ENCODE measurements around the gene LRPAP1.

LRPAP1 gene

GRCh38 chr4:3492741-3493719 is 39.2 kb downstream of the LRPAP1 start:
- H3K36me3 ChIP-seq (ENCODE audit: control insufficient read depth in 1 of 2, insufficient read depth in 2 of 2, low read depth in 1 of 2, low read length in 2 of 2): peaks cover 0 to 30% of the 10 kb centered on the region in 2 experiments
- H3K27ac ChIP-seq (ENCODE audit: low read length, poor library complexity, severe bottlenecking): no peak overlapping the region
- H3K4me2 ChIP-seq (ENCODE audit: low read length, poor library complexity, severe bottlenecking): no peak overlapping the region
- H3K23ac ChIP-seq (ENCODE audit: low read length in 2 of 2): no peak overlapping the region
- H3K4ac ChIP-seq (ENCODE audit: low read depth in 1 of 2, low read length in 2 of 2): no peak overlapping the region
- peak overlapping the region; percentile 47 for H4K91ac ChIP-seq (ENCODE audit: low read length)
- no peak overlapping the region for H2AK5ac ChIP-seq (ENCODE audit: low read length, severe bottlenecking)
- H3K4me3 ChIP-seq (ENCODE audit: insufficient read depth in 1 of 2, low read depth in 1 of 2, low read length in 2 of 2): no peak overlapping the region
- no peaks in the 10 kb centered on the region for H3K79me1 ChIP-seq (replicated peaks; ENCODE audit: low read length, poor library complexity, severe bottlenecking)
- WGBS: 95% methylated on average over 52 of the region's 55 CpGs
- H3K14ac ChIP-seq (ENCODE audit: low read length in 2 of 2): peak overlapping the region in 1 of 2 experiments; percentile 15
- peaks cover 19 to 80% of the 10 kb centered on the region in 2 experiments for H3K27me3 ChIP-seq (ENCODE audit: control insufficient read depth in 1 of 2, insufficient read depth in 1 of 2, low read length in 2 of 2)
- no peak for DNase-seq
- H3K9ac ChIP-seq (ENCODE audit: low read length): no peak overlapping the region
- no peak overlapping the region for H2AFZ ChIP-seq (ENCODE audit: low read depth, low read length)
- H3K18ac ChIP-seq (ENCODE audit: low read depth in 1 of 2, low read length in 2 of 2): no peak overlapping the region
- no peak overlapping the region for H2BK120ac ChIP-seq (ENCODE audit: low read depth, low read length)
- no peak overlapping the region for H4K8ac ChIP-seq (ENCODE audit: low read length)
- H3K4me1 ChIP-seq (ENCODE audit: control insufficient read depth, insufficient read depth, low read depth, low read length): peaks cover 43% of the 10 kb centered on the region
- H2BK5ac ChIP-seq (ENCODE audit: low read depth, low read length, poor library complexity, severe bottlenecking): no peak overlapping the region
- H2BK12ac ChIP-seq (ENCODE audit: low read length in 2 of 2): no peak overlapping the region
- no peaks in the 10 kb centered on the region for H3K9me3 ChIP-seq (ENCODE audit: control insufficient read depth, low read length)
- no peak overlapping the region for H2BK15ac ChIP-seq (ENCODE audit: low read depth, poor library complexity, severe bottlenecking)

GRCh38 chr4:3491681-3492405 is 40.4 kb downstream of the LRPAP1 start:
- no peak overlapping the region for H3K18ac ChIP-seq (ENCODE audit: low read depth in 1 of 2, low read length in 2 of 2)
- peaks cover 19 to 92% of the 10 kb centered on the region in 2 experiments for H3K27me3 ChIP-seq (ENCODE audit: control insufficient read depth in 1 of 2, insufficient read depth in 1 of 2, low read length in 2 of 2)
- no peak overlapping the region for H3K27ac ChIP-seq (ENCODE audit: low read length, poor library complexity, severe bottlenecking)
- H2BK5ac ChIP-seq (ENCODE audit: low read depth, low read length, poor library complexity, severe bottlenecking): no peak overlapping the region
- peaks cover 0 to 21% of the 10 kb centered on the region in 2 experiments for H3K36me3 ChIP-seq (ENCODE audit: control insufficient read depth in 1 of 2, insufficient read depth in 2 of 2, low read depth in 1 of 2, low read length in 2 of 2)
- H2BK120ac ChIP-seq (ENCODE audit: low read depth, low read length): no peak overlapping the region
- no peak overlapping the region for H3K14ac ChIP-seq (ENCODE audit: low read length in 2 of 2)
- no peak overlapping the region for H4K8ac ChIP-seq (ENCODE audit: low read length)
- H3K4ac ChIP-seq (ENCODE audit: low read depth in 1 of 2, low read length in 2 of 2): no peak overlapping the region
- peaks cover 52% of the 10 kb centered on the region for H3K4me1 ChIP-seq (ENCODE audit: control insufficient read depth, insufficient read depth, low read depth, low read length)
- 72% methylated on average over 17 of the region's 17 CpGs for WGBS
- no peak overlapping the region for H3K4me3 ChIP-seq (ENCODE audit: insufficient read depth in 1 of 2, low read depth in 1 of 2, low read length in 2 of 2)
- H3K23ac ChIP-seq (ENCODE audit: low read length in 2 of 2): no peak overlapping the region
- H2AFZ ChIP-seq (ENCODE audit: low read depth, low read length): no peak overlapping the region
- peak overlapping the region; percentile 70 for H4K91ac ChIP-seq (ENCODE audit: low read length)
- H3K9me3 ChIP-seq (ENCODE audit: control insufficient read depth, low read length): no peaks in the 10 kb centered on the region
- peak; percentile 51 for DNase-seq
- no peaks in the 10 kb centered on the region for H3K79me1 ChIP-seq (replicated peaks; ENCODE audit: low read length, poor library complexity, severe bottlenecking)
- H3K4me2 ChIP-seq (ENCODE audit: low read length, poor library complexity, severe bottlenecking): no peak overlapping the region
- H2AK5ac ChIP-seq (ENCODE audit: low read length, severe bottlenecking): no peak overlapping the region
- no peak overlapping the region for H2BK15ac ChIP-seq (ENCODE audit: low read depth, poor library complexity, severe bottlenecking)
- H3K9ac ChIP-seq (ENCODE audit: low read length): no peak overlapping the region
- H2BK12ac ChIP-seq (ENCODE audit: low read length in 2 of 2): no peak overlapping the region

- Histone ChIP-seq H3K4me3 (ENCODE audit: insufficient read depth in 1 of 2, low read depth in 1 of 2, low read length in 2 of 2) (peak overlapping the region in 1 of 2 experiments; percentile 16), H2BK12ac (ENCODE audit: low read length in 2 of 2) (no peak overlapping the region), H3K14ac (ENCODE audit: low read length in 2 of 2) (no peak overlapping the region), H3K36me3 (ENCODE audit: control insufficient read depth in 1 of 2, insufficient read depth in 2 of 2, low read depth in 1 of 2, low read length in 2 of 2) (peaks cover 0 to 13% of the 10 kb centered on the region in 2 experiments), H3K79me1 (replicated peaks; ENCODE audit: low read length, poor library complexity, severe bottlenecking) (no peaks in the 10 kb centered on the region), H3K18ac (ENCODE audit: low read depth in 1 of 2, low read length in 2 of 2) (no peak overlapping the region), H4K8ac (ENCODE audit: low read length) (peak overlapping the region; percentile 20), H2BK120ac (ENCODE audit: low read depth, low read length) (no peak overlapping the region), H3K27ac (ENCODE audit: low read length, poor library complexity, severe bottlenecking) (no peak overlapping the region), H3K4me2 (ENCODE audit: low read length, poor library complexity, severe bottlenecking) (no peak overlapping the region), H2AK5ac (ENCODE audit: low read length, severe bottlenecking) (no peak overlapping the region), H3K9ac (ENCODE audit: low read length) (no peak overlapping the region), H2AFZ (ENCODE audit: low read depth, low read length) (no peak overlapping the region), H4K91ac (ENCODE audit: low read length) (no peak overlapping the region), H3K4me1 (ENCODE audit: control insufficient read depth, insufficient read depth, low read depth, low read length) (peaks cover 63% of the 10 kb centered on the region), H3K4ac (ENCODE audit: low read depth in 1 of 2, low read length in 2 of 2) (no peak overlapping the region), H3K23ac (ENCODE audit: low read length in 2 of 2) (no peak overlapping the region), H3K9me3 (ENCODE audit: control insufficient read depth, low read length) (no peaks in the 10 kb centered on the region), H2BK15ac (ENCODE audit: low read depth, poor library complexity, severe bottlenecking) (no peak overlapping the region), H3K27me3 (ENCODE audit: control insufficient read depth in 1 of 2, insufficient read depth in 1 of 2, low read length in 2 of 2) (peaks cover 13 to 92% of the 10 kb centered on the region in 2 experiments), H2BK5ac (ENCODE audit: low read depth, low read length, poor library complexity, severe bottlenecking) (no peak overlapping the region)
- no peak for DNase-seq
- WGBS: 61% methylated on average over 20 of the region's 20 CpGs
Observed at GRCh38 chr4:3489451-3489962, 42.7 kb downstream of the LRPAP1 start.

GRCh38 chr4:3488820-3489219 is 43.4 kb downstream of the LRPAP1 start:
- H4K8ac ChIP-seq (ENCODE audit: low read length): no peak overlapping the region
- H4K91ac ChIP-seq (ENCODE audit: low read length): no peak overlapping the region
- H2AK5ac ChIP-seq (ENCODE audit: low read length, severe bottlenecking): no peak overlapping the region
- no peak overlapping the region for H3K4ac ChIP-seq (ENCODE audit: low read depth in 1 of 2, low read length in 2 of 2)
- H2BK5ac ChIP-seq (ENCODE audit: low read depth, low read length, poor library complexity, severe bottlenecking): no peak overlapping the region
- 79% methylated on average over 11 of the region's 11 CpGs for WGBS
- no peak overlapping the region for H3K14ac ChIP-seq (ENCODE audit: low read length in 2 of 2)
- no peak overlapping the region for H2BK12ac ChIP-seq (ENCODE audit: low read length in 2 of 2)
- no peak overlapping the region for H3K27ac ChIP-seq (ENCODE audit: low read length, poor library complexity, severe bottlenecking)
- no peak overlapping the region for H3K4me3 ChIP-seq (ENCODE audit: insufficient read depth in 1 of 2, low read depth in 1 of 2, low read length in 2 of 2)
- H3K36me3 ChIP-seq (ENCODE audit: control insufficient read depth in 1 of 2, insufficient read depth in 2 of 2, low read depth in 1 of 2, low read length in 2 of 2): peaks cover 0 to 11% of the 10 kb centered on the region in 2 experiments
- DNase-seq: no peak
- no peak overlapping the region for H2AFZ ChIP-seq (ENCODE audit: low read depth, low read length)
- no peak overlapping the region for H3K18ac ChIP-seq (ENCODE audit: low read depth in 1 of 2, low read length in 2 of 2)
- H3K9ac ChIP-seq (ENCODE audit: low read length): no peak overlapping the region
- peaks cover 9 to 92% of the 10 kb centered on the region in 2 experiments for H3K27me3 ChIP-seq (ENCODE audit: control insufficient read depth in 1 of 2, insufficient read depth in 1 of 2, low read length in 2 of 2)
- H3K23ac ChIP-seq (ENCODE audit: low read length in 2 of 2): no peak overlapping the region
- H3K4me1 ChIP-seq (ENCODE audit: control insufficient read depth, insufficient read depth, low read depth, low read length): peaks cover 64% of the 10 kb centered on the region
- no peaks in the 10 kb centered on the region for H3K79me1 ChIP-seq (replicated peaks; ENCODE audit: low read length, poor library complexity, severe bottlenecking)
- no peaks in the 10 kb centered on the region for H3K9me3 ChIP-seq (ENCODE audit: control insufficient read depth, low read length)
- H3K4me2 ChIP-seq (ENCODE audit: low read length, poor library complexity, severe bottlenecking): no peak overlapping the region
- H2BK120ac ChIP-seq (ENCODE audit: low read depth, low read length): no peak overlapping the region
- no peak overlapping the region for H2BK15ac ChIP-seq (ENCODE audit: low read depth, poor library complexity, severe bottlenecking)

Data from mesenchymal stem cell (in vitro differentiated cells and primary cell).